Breast epithelium (tissue), 3 donors: ENCODE data around the gene FARP2.

Source experiments
- POLR2A ChIP-seq: fragments of 450-650 bp; IDR thresholded peaks from one replicate; pipeline ENCODE4 v1.6.1; 2016; ENCODE audit warnings: antibody characterized with exemption, mild to moderate bottlenecking, moderate library complexity
- POLR2AphosphoS5 ChIP-seq, 3 donors: sonication (generic); formaldehyde crosslinking; IDR thresholded peaks; one replicate each; pipeline ENCODE4 v1.6.1; 2017; ENCODE audit warnings: antibody characterized with exemption in 3 of 3

DNA sequence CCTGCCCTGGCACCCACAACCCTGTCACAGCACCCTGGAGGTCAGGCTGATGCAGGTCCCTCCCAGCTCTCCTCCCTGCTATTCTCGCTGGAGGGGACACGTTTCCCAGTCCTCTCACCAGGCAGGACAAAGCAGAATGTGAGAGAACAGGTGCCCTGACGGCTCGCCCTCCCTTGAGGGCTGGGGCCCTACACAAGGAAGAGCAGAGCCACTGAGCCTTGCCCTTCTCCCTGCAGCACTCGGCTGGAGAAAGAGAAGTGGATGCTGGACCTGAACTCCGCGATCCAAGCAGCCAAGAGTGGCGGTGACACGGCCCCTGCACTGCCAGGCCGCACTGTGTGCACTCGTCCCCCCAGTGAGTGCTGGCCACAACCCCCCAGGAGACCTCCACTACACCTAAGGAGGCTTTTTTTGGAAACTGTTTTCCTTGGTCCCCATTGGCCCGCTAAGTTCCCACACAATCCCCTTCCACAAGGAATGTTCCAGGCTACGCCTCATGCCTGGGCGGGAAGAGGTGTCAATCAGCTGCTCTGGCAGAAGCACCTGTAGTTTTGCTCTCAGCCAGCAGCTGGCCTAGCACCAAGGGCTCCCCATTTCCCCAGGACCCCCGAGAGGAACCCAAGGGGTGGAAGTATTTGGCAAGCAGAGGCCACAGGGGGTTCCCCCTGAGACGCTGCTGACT lies 134.9 kb downstream of the FARP2 start:
- TF ChIP-seq POLR2A (no peak), POLR2AphosphoS5 (IDR thresholded peaks at IDR 0.05) (no peak)
